Astrocyte (in vitro differentiated cells and primary cell): ENCODE results near the gene GAPT. TPM values are rescaled to one million over a fixed set of nuclear protein-coding genes. Genes with fewer than 3 reads are reported as not detected.

ENCODE experiments used
- DNase-seq: peaks from one replicate; pipeline ENCODE4 v3.0.0-alpha.2; 2010; ENCODE audit warnings: low read depth
- FAIRE-seq: peaks from 2 replicates; lab custom pipeline; 2011; peaks lifted over from hg19 to GRCh38; lab: Jason Lieb, UNC
- H2AFZ ChIP-seq: 2 replicates; pipeline ENCODE4 v1.6.0; 2012; ENCODE audit warnings: low read depth, low read length, inconsistent platforms
- H3K27ac ChIP-seq: 2 replicates; pipeline ENCODE4 v1.5.1; 2011; ENCODE audit warnings: low read depth, low read length, inconsistent platforms
- H3K27me3 ChIP-seq: 2 replicates; pipeline ENCODE4 v1.6.0; 2011; ENCODE audit warnings: low read length, inconsistent platforms; ENCODE audit not compliant: insufficient read depth
- H3K36me3 ChIP-seq: 2 replicates; pipeline ENCODE4 v1.5.1; 2011; ENCODE audit warnings: low read length, inconsistent platforms; ENCODE audit not compliant: insufficient read depth
- H3K4me1 ChIP-seq: 2 replicates; pipeline ENCODE4 v1.5.1; 2011; ENCODE audit warnings: low read length, inconsistent platforms; ENCODE audit not compliant: insufficient read depth
- H3K4me2 ChIP-seq: 2 replicates; pipeline ENCODE4 v1.6.0; 2012; ENCODE audit warnings: low read length, inconsistent platforms
- H3K4me3 ChIP-seq: 2 replicates; pipeline ENCODE4 v1.5.1; 2011; ENCODE audit warnings: low read depth, mild to moderate bottlenecking, low read length, inconsistent platforms; ENCODE audit not compliant: insufficient read depth
- H3K79me2 ChIP-seq: 2 replicates; pipeline ENCODE4 v1.6.0; 2012; ENCODE audit warnings: mild to moderate bottlenecking, low read length, inconsistent platforms; ENCODE audit not compliant: insufficient read depth
- H3K9ac ChIP-seq: 2 replicates; pipeline ENCODE4 v1.6.0; 2012; ENCODE audit warnings: mild to moderate bottlenecking, low read length, inconsistent platforms
- H3K9me3 ChIP-seq: 2 replicates; pipeline ENCODE4 v1.5.1; 2012; ENCODE audit warnings: low read depth, mild to moderate bottlenecking, low read length, inconsistent platforms; ENCODE audit not compliant: insufficient read depth
- H4K20me1 ChIP-seq: 2 replicates; pipeline ENCODE4 v1.6.0; 2012; ENCODE audit warnings: low read length, inconsistent platforms; ENCODE audit not compliant: insufficient read depth
- H3K27ac Mint-ChIP-seq: one replicate; pipeline ENCODE4 v1.8.0; 2021; ENCODE audit warnings: mild to moderate bottlenecking, mixed read lengths; ENCODE audit not compliant: unreplicated experiment
- H3K27me3 Mint-ChIP-seq: one replicate; pipeline ENCODE4 v1.8.0; 2021; ENCODE audit warnings: low read depth, mixed read lengths; ENCODE audit not compliant: unreplicated experiment
- H3K36me3 Mint-ChIP-seq: one replicate; pipeline ENCODE4 v1.8.0; 2021; ENCODE audit warnings: low read depth, mixed read lengths; ENCODE audit not compliant: unreplicated experiment
- H3K4me1 Mint-ChIP-seq: one replicate; pipeline ENCODE4 v1.8.0; 2021; ENCODE audit warnings: low read depth, mixed read lengths; ENCODE audit not compliant: unreplicated experiment
- H3K4me3 Mint-ChIP-seq: one replicate; pipeline ENCODE4 v1.8.0; 2021; ENCODE audit warnings: mild to moderate bottlenecking, moderate library complexity, mixed read lengths; ENCODE audit not compliant: unreplicated experiment
- H3K9me3 Mint-ChIP-seq: one replicate; pipeline ENCODE4 v1.8.0; 2021; ENCODE audit warnings: mild to moderate bottlenecking, mixed read lengths; ENCODE audit not compliant: unreplicated experiment
- CTCF ChIP-seq: IDR thresholded peaks from 2 replicates; pipeline ENCODE4 v1.5.1; 2011; ENCODE audit warnings: low read depth, mild to moderate bottlenecking, inconsistent platforms, low read length, moderate library complexity; ENCODE audit not compliant: insufficient read depth
- EZH2 ChIP-seq: IDR thresholded peaks from 2 replicates; pipeline ENCODE4 v1.6.1; 2012; ENCODE audit warnings: mild to moderate bottlenecking, low read length, inconsistent platforms; ENCODE audit not compliant: insufficient read depth
- total RNA-seq: library from RNA; stranded (reverse); gene quantifications from 2 replicates; pipeline ENCODE4 v1.2.1, GENCODE V29; 2021

The GAPT gene
- total RNA-seq, 1 donor from 2014 or later, result not detected

- no peaks in the 10 kb centered on the region for H3K4me1 ChIP-seq
- Mint-ChIP-seq H3K4me1 (peaks cover 5% of the 10 kb centered on the region), H3K27ac (no peak overlapping the region), H3K36me3 (no peaks in the 10 kb centered on the region), H3K9me3 (peaks cover 12% of the 10 kb centered on the region), H3K27me3 (no peaks in the 10 kb centered on the region), H3K4me3 (no peak overlapping the region)
- no peak for DNase-seq
- H3K27ac ChIP-seq, result no peak overlapping the region
- no peak overlapping the region for H2AFZ ChIP-seq
- H4K20me1 ChIP-seq, result no peaks in the 10 kb centered on the region
- no peaks in the 10 kb centered on the region for H3K27me3 ChIP-seq
- FAIRE-seq, result no peak
- TF ChIP-seq CTCF (no peak), EZH2 (no peak)
- H3K79me2 ChIP-seq, result no peaks in the 10 kb centered on the region
- no peak overlapping the region for H3K9ac ChIP-seq
- no peak overlapping the region for H3K4me3 ChIP-seq
- no peaks in the 10 kb centered on the region for H3K36me3 ChIP-seq
- H3K9me3 ChIP-seq, result peaks cover 13% of the 10 kb centered on the region
- H3K4me2 ChIP-seq, result no peak overlapping the region
These were observed 13.4 kb upstream of the GAPT start for GRCh38 chr5:58477760-58478376.

DNA sequence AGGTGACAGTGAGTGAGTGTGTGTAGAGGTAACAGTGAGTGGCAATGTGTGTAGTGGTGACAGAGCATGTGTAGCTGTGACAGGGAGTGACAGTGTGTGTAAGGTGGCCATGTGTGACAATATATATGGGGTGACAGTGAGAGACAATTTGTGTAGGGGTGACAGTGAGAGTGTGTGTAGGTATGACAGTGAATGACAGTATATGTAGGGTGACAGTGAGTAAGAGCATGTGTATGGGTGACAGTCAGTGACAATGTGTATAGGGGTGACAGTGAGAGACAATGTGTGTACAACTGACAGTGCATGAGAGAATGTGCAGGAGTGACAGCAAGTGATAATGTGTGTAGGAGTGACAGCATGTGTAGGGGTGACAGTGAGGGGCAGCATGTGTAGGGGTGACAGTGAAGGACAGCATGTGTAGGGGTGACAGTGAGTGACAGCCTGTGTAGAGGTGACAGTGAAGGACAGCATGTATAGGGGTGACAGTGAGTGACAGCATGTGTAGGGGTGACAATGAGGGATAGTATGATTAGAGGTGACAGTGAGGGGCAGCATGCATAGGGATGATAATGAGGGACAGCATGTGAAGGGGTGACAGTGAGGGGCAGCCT lies 10.1 kb upstream of the GAPT start:
- DNase-seq (no peak), FAIRE-seq (no peak)
- H3K9me3 Mint-ChIP-seq, result no peaks in the 10 kb centered on the region
- H3K4me3 Mint-ChIP-seq, result no peak overlapping the region
- no peaks in the 10 kb centered on the region for H4K20me1 ChIP-seq
- no peak overlapping the region for H3K27ac ChIP-seq
- peak overlapping the region; percentile 18 for H2AFZ ChIP-seq
- H3K9me3 ChIP-seq, result peaks cover 6% of the 10 kb centered on the region
- no peaks in the 10 kb centered on the region for H3K4me1 ChIP-seq
- H3K36me3 Mint-ChIP-seq, result no peaks in the 10 kb centered on the region
- H3K79me2 ChIP-seq, result no peaks in the 10 kb centered on the region
- H3K4me1 Mint-ChIP-seq, result peaks cover 5% of the 10 kb centered on the region
- H3K9ac ChIP-seq, result no peak overlapping the region
- H3K27me3 ChIP-seq, result no peaks in the 10 kb centered on the region
- H3K36me3 ChIP-seq, result no peaks in the 10 kb centered on the region
- H3K4me3 ChIP-seq, result no peak overlapping the region
- no peak for TF ChIP-seq CTCF
- TF ChIP-seq EZH2, result no peak
- H3K27ac Mint-ChIP-seq, result no peak overlapping the region
- H3K4me2 ChIP-seq, result no peak overlapping the region
- H3K27me3 Mint-ChIP-seq, result no peaks in the 10 kb centered on the region

- no peak overlapping the region for H2AFZ ChIP-seq
- Mint-ChIP-seq H3K27me3 (no peaks in the 10 kb centered on the region), H3K9me3 (no peaks in the 10 kb centered on the region), H3K4me1 (peaks cover 5% of the 10 kb centered on the region), H3K27ac (no peak overlapping the region), H3K4me3 (no peak overlapping the region), H3K36me3 (no peaks in the 10 kb centered on the region)
- H3K4me3 ChIP-seq, result no peak overlapping the region
- FAIRE-seq (no peak), DNase-seq (no peak)
- no peaks in the 10 kb centered on the region for H3K27me3 ChIP-seq
- H3K4me1 ChIP-seq, result no peaks in the 10 kb centered on the region
- H4K20me1 ChIP-seq, result no peaks in the 10 kb centered on the region
- no peaks in the 10 kb centered on the region for H3K79me2 ChIP-seq
- no peak for TF ChIP-seq CTCF
- TF ChIP-seq EZH2, result no peak
- no peaks in the 10 kb centered on the region for H3K36me3 ChIP-seq
- H3K27ac ChIP-seq, result no peak overlapping the region
- H3K9me3 ChIP-seq, result peaks cover 6% of the 10 kb centered on the region
- H3K9ac ChIP-seq, result no peak overlapping the region
- H3K4me2 ChIP-seq, result no peak overlapping the region
These were observed 9.4 kb upstream of the GAPT start for GRCh38 chr5:58481828-58482227.
